Jurkat, Clone E6-1 (cell line): ENCODE measurements around the gene MAP3K1.
A peak's percentile ranks its signal among the peaks of the same experiment; 100 is the strongest.
"Not testable (repeated sequence)": the region's sequence is repeated elsewhere in the genome, so short reads cannot be mapped to it uniquely, and the experiment has no call there.

ENCODE experiments used
- DNase-seq: peaks from one replicate; pipeline ENCODE4 v3.0.0-alpha.2; 2011; ENCODE audit warnings: low read depth, low spot score
- H3K4me3 ChIP-seq: 2 replicates; pipeline ENCODE4 v1.5.1; 2011; ENCODE audit warnings: mild to moderate bottlenecking, low read length, control low read depth, moderate library complexity

The MAP3K1 gene

GRCh38 chr5:56814361-56814962, 887 bp upstream of the MAP3K1 start:
- peak; percentile 15 for DNase-seq
- peak overlapping the region; percentile 66 for H3K4me3 ChIP-seq

- H3K4me3 ChIP-seq = peak overlapping the region; percentile 66
- no peak for DNase-seq
These were observed 553 bp downstream of the MAP3K1 start for GRCh38 chr5:56815658-56816545.

GRCh38 chr5:56816546-56817081, 1.3 kb downstream of the MAP3K1 start:
- peak overlapping the region; percentile 66 for H3K4me3 ChIP-seq
- DNase-seq = peak; percentile 45

- no peak for DNase-seq
These were observed 2.1 kb downstream of the MAP3K1 start for GRCh38 chr5:56817263-56818014.

GRCh38 chr5:56818450-56819037, 3.2 kb downstream of the MAP3K1 start:
- DNase-seq = no peak
- H3K4me3 ChIP-seq = no peak overlapping the region

More at GRCh38 chr5:56817263-56818014, 2.1 kb downstream of the MAP3K1 start:
- no peak overlapping the region; the same call in 1 of the 2 replicates for H3K4me3 ChIP-seq

- H3K4me3 ChIP-seq = no peak overlapping the region
- no peak for DNase-seq
These were observed 3.9 kb downstream of the MAP3K1 start for GRCh38 chr5:56819060-56819881.

GRCh38 chr5:56821868-56822267, 6.5 kb downstream of the MAP3K1 start:
- DNase-seq, H3K4me3 ChIP-seq: not testable (repeated sequence)

GRCh38 chr5:56822981-56823380, 7.6 kb downstream of the MAP3K1 start:
- no peak overlapping the region for H3K4me3 ChIP-seq
- DNase-seq = no peak

GRCh38 chr5:56824019-56824418, 8.7 kb downstream of the MAP3K1 start:
- no peak for DNase-seq
- H3K4me3 ChIP-seq = no peak overlapping the region

GRCh38 chr5:56825222-56825824, 10.0 kb downstream of the MAP3K1 start:
- DNase-seq = no peak
- no peak overlapping the region for H3K4me3 ChIP-seq

GRCh38 chr5:56827049-56827448, 11.7 kb downstream of the MAP3K1 start:
- peak; percentile 16 for DNase-seq
- H3K4me3 ChIP-seq = no peak overlapping the region

GRCh38 chr5:56827924-56828323, 12.6 kb downstream of the MAP3K1 start:
- DNase-seq = no peak
- H3K4me3 ChIP-seq = no peak overlapping the region

- no peak for DNase-seq
- H3K4me3 ChIP-seq = no peak overlapping the region
These were observed 14.0 kb downstream of the MAP3K1 start for GRCh38 chr5:56829137-56829908.

GRCh38 chr5:56831773-56832172, 16.4 kb downstream of the MAP3K1 start:
- no peak for DNase-seq
- H3K4me3 ChIP-seq = no peak overlapping the region

- DNase-seq = no peak
- no peak overlapping the region for H3K4me3 ChIP-seq
These were observed 18.0 kb downstream of the MAP3K1 start for GRCh38 chr5:56833325-56833724.

GRCh38 chr5:56837381-56837780, 22.0 kb downstream of the MAP3K1 start:
- no peak for DNase-seq
- no peak overlapping the region for H3K4me3 ChIP-seq

GRCh38 chr5:56837956-56838355, 22.6 kb downstream of the MAP3K1 start:
- no peak overlapping the region for H3K4me3 ChIP-seq

More at GRCh38 chr5:56837956-56838355, 22.6 kb downstream of the MAP3K1 start:
- DNase-seq = no peak
